NCI-H2081 (cell line): Measurements from ENCODE around the gene ACOX3.

ENCODE experiments used
- DNase-seq, 2 experiments: peaks; one replicate each; lab custom pipeline; 2025; lab: John Stamatoyannopoulos, UW

Gene ACOX3

DNA sequence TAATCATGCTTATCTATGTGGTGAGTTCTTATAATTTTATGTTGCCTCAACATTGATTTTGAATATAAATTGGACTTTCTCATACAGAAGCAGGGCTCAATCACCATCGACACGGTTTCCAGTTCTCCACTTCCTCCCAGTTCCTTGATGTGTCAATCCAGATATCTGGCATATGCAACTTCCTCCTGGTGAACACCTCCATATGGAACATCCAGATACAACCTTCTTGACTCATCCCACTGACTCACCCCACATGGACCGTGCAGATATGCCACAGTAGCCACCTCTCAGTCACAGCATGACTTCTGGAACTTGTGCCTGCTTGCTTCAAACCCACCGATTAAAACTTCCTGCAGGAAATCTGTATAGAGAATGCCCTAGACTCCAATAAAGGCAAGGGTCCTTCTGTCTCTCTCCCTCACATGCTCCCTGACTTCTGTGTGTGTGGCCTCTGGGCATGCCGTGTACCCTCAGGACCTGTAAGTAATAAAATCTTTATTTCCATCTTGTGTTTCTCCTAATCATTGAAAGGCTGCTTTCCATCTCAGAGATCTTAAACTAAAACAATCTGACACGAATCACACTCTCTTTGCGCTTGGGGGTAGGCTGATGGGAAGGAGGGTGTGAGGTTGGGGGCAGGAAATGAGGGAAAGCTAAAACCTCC, 104.0 kb downstream of the ACOX3 start:
- DNase-seq, result no peak

DNA sequence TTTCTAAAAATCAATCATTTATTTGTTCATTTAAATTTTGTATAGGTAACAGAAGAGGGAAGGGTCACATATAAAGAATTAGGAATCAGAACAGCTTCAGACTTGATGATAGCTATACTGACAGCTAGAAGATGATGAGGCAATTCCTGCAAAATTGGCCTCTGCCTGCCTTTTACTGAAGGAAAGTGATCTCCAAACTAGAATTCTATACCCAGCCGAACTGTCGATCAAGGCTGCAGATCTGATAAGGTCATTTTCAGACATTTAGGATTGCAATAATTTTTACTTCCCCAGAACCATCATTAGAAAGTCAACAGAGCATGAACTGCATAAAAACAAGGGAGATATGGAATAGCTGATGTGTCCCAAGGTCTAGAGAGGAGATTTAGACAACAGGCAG, 104.7 kb downstream of the ACOX3 start:
- DNase-seq, result no peak

DNA sequence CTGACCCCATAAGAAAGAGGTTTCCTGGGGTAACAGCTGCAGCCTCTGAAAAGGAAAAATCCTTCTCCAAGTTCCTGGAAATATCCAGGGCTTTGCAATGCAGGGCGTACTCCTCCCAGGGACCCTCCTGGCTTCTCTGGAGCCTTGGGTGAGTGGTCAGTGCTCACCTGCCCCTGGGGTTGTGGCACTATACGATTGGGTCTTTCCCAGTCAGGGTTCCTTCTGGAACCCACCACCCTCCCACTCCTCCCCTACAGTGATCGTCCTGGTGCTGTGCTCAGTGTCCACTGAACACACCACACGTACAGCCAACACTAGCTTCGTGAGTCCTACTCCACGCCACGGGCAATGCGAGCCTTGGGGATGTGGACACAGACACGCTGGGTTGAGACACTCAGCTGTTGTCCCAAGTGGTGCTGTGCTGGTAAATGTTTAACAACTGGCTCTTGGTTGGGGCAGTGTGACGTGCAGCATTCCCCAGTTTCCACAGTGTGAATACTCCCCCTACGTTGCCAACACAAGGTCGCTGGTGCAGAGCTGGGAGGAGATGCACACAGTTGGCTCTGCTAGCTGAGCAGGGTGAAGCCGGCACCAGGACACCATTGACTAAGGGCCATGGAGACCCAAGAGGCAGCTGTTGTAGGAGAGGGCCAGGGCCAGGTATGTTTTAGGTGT, 105.6 kb downstream of the ACOX3 start:
- DNase-seq, result no peak

DNA sequence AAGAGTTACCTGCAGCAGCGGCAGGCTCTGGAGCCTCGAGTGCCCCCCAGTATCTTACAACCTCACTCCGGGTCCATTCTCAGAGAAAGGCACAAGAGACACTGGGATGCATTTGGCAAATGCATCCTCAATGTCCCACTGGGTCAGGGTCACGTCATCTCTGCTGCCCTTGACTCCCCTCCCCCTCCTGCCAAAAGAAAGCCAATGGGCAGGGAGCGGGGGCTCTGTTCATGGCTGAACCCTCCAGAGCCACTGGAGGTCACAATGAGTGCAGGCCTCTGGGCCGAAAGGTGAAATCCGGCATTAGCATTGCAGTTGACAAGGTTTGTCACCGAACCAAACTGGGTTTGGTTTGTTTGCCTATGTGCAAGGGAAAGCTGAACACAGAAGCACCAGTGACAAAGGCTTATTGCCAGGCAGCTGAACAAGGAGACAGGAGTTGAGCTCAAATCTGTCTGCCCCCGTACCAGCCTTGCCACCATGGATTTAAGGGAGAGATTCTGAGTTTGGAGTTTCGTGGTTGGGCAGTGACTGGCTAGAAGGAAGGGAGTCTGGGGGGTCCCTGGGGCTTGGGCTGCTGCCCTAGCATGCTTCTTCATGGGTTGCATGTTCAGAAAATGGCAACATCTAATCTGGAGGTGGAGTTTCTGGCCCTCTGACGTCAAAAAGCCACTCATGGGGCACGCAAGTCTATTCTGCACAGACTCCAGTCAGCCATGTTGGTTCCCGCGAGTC, 106.6 kb downstream of the ACOX3 start:
- DNase-seq, result no peak

DNA sequence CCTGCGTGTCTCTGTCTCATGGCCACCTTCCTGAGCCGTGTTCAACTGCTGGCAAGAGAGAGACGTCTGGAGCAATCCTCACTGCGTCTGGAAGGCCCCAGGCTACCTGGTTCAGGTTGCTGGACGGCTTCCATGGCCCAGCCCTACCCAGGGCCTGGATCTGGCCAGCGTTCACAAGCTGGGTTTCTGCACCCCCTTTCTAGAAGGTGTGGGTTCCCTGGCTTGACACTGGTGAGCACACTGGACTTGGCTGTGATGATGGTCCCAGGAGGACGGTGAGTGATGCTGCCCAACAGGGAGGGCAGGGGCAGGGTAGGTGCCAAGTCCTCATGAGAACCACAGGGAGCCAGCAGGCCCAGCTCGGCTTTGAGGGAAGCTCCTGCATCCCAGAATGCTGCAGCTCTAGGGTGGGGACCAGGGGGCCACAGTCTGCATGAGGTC, 107.6 kb downstream of the ACOX3 start:
- DNase-seq, result no peak

DNA sequence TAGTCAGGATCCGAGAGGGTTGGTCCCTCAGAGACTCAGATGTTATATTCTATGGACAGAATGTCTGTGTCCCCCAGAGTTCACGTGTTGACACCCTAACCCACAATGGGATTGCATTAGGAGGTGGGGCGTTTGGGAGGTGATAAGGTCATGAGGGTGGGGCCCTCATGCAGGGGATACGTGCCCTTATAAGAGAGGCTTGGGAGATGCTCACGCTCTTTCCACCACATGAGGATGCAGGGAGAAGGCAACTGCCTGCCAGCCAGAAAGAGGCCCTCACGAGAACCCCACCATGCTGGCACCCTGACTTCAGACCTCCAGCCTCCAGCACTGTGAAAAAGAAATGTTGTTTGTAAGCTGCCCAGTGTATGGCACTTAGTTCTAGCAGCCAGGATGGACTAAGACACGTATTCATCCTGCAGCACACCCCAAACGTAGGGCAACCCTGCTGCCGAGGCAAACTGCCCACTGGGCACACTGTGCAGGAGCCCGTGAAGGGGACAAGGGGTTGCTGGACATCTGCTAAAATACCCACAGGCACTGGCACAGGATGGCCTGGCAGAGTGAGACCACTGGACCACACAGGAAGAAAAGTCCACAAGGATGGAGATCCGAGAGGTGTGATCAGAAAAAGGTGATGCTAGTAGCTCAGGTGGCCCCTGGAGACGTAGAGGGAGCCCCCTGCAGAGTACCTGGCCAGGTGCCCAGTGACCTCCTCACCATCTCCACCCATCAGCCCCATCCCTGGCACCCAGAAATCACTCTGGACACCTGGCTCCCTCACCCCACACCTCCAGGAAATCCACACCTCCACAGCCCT, 108.3 kb downstream of the ACOX3 start:
- DNase-seq, result no peak

DNA sequence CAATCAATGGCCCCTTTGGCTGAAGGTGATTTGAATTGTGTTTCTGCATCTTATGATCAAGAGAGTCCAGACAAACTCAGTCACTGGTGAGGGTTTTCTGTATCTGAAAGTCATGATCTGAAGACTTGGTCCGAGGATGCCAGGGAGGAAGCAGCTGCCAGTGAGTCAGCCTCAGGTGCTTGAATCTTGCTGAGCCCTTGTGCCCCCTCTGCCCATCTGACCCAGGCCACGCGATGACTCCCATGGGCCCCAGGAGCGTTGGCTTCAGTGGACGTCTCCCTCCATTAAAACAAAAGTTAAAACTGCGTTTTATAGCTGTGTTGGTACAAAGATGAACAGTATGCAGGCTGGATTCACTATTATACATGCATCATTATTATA, 109.0 kb downstream of the ACOX3 start:
- DNase-seq, result no peak

DNA sequence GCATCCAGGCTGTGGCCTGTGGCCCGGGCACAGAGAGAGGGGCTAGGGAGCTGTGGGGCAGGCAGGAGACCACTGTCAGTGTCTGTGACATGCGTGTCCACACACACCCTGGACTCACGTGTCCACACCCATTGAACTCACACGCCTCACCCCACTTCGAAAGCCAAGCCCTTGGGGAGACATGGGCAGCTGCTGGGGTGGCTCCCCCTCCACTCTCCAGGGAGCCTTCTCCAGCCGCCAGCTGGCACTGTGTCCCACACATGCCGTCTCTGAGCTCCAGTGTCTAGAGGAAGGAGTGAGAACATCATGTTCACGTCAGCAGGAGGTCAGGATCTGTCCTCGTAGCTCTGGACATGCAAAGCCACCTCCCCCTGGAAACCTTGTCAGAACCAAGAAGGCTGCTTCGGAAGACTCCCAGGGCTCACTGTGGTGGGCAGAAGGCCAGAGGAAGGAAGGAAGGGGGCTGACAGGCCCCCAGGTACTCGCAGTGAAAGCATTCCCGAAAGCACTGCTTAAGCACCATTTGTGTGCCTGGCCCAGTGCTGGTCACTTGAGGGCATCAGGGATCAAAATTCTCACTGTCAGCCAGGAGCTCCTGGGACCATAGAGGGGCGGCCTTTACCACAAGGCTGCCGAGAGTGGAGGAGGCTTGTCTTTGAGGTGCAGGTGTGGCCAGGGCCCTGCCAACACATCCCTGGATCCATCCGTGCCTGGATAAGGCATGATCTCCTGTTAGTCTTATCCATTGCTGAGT, 109.5 kb downstream of the ACOX3 start:
- DNase-seq, result no peak

DNA sequence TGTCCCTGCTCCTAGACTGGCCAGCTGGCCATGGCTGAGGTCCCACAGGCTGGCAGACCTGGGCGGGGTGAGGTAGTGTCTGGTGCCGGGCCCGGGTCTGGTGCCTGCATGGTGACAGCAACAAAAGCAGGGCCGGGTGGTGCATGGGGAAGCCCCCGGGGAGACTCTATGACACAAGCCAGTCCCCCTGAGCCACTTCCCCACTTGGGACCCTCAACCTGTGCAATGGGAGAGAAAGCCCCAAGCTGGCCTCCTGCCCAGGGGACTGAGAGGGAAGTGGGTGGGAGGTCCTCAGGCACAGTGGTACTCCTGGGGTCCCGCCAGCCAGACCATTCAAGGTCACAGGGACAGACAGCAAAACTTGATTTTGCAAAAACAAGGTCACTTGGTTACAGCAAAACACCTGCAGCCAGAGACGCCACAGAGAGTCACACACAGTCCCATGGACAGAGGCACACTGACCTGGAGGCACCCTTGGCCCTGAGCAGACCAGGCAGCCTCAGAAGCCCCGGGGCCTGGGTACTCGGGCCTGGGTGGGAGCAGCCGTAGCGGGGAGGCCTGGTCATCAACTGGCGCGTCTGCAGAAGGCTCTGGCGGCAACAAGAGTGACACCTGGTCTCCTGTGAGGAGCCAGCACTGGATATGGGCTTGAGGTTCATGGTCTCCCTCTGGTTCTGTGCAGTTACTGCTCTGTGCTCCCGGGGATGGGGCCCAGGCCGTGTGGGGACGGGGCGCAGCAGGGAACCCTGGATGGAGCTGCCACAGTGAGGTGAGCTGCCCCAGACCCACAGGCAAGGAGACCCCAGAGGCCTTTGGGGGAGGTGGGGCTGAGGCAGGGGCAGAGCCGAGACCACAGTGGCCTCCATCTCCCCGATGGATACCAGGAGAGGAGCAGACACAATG, 110.4 kb downstream of the ACOX3 start:
- DNase-seq, result no peak

DNA sequence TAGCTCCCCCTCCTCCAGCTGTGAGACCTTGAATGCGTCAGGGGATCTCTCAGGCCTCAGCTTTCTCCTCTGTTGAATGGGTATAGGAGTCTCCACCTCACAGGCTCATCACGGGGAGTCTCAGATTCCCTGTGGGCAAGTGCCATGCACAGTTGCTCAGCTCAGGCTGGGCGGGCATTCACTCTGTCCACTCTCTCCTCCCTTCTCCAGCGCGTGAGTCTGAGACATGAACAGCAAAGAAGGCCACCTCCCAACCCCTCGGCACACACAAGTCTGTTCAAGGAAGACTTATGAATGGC, 111.0 kb downstream of the ACOX3 start:
- no peak for DNase-seq

DNA sequence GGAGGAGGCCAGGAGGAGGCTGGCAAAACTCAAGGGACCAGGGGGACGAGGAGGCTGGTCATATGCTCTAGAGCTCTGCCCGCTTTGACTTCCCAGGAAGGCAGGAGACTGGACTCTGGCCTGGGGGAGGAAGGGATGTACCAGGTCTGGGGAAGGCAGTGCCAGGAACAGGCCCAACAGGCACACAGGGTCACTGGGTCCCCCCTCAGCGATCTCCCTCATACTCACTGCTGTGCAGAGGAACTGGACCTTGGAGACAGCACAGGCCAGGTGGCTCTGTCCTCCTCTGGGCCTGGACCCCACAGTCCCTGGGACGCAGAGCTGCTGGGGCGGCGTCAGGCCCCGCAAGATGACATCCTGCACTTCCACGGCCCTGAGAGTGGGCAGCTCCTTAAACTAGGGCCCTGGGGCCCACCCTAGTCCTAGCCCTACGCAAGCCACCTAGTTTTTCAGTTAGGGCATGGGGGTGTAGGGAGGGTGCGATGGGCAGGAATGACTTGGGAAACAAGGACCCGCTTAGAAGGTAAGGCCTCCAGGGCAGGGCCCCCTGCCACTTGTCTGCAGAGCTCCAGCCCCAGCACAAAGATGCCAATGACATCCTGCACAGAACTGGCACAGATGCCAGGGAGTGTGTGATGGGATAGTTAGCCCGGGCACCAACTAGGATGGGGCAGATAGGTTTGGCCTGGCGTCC, 111.5 kb downstream of the ACOX3 start:
- DNase-seq, result no peak

DNA sequence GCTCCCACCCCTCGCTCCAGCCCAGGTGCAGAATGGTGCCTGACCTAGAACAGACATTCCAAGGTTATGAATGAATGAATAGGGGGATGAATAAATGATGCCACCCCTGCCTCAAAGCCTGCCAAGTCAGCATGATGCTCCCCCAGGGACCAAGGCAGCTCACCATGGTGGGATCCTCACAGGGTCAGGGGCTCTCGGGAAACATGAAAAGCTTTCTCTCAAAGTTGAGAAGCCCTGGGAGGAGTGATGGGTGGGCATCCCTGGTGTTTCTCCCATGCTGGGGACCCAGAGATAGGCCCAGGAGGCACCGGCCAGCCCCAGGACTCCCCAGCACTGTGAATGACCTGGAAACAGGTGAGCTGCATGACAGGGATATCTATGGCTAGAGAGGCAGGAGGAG, 112.1 kb downstream of the ACOX3 start:
- no peak for DNase-seq

DNA sequence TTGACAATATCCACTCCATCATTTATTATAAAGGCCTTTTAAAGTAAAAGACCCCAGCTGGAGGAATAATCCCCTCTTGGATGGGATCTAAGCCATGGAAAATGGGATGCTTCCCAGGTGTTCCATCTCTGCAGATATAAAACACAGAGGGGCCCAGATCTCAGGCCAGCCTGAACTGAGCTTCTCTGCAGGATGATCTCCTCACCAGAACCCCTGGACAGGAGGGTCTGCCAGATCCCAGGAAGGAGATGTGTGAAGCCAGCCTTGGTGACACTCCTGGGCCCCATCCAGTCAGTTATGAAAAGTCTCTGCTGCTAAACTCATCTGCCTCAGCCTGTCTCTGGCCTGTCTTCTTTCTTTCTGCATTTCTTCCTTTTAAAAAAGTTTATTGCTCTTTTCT, 114.3 kb downstream of the ACOX3 start:
- no peak for DNase-seq

DNA sequence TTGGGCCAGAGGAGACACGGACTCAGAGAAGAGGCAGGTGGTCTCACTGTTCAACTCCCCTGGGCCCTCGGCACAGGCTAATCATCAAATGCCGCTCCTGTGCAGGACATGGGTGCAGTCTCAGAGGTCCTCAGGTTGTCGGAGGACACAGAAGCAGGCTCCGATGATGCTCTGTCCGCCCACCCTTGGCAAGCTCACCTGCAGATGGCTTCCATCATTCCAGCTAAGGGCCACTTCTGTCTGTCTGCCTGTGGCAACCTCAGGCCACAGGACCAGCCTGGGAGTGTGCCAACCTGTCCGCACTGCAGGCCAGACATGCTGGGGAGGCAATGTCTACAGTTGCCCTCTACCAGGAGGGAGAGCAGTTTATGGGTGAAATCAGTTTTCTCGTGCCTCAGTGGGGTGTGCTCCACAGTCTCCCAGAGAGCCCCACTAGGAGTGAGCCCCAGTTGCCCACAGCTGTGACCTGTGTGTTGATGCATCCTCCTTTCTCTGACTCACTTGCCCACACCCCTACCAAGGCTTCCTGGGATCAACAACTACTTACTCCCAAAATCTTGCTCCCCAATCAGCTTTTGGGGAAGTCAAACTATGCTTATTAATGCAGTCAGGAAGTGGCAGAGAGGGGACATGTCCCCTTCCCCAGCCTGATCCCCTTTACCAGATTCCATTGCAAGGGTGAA, 115.1 kb downstream of the ACOX3 start:
- no peak for DNase-seq

DNA sequence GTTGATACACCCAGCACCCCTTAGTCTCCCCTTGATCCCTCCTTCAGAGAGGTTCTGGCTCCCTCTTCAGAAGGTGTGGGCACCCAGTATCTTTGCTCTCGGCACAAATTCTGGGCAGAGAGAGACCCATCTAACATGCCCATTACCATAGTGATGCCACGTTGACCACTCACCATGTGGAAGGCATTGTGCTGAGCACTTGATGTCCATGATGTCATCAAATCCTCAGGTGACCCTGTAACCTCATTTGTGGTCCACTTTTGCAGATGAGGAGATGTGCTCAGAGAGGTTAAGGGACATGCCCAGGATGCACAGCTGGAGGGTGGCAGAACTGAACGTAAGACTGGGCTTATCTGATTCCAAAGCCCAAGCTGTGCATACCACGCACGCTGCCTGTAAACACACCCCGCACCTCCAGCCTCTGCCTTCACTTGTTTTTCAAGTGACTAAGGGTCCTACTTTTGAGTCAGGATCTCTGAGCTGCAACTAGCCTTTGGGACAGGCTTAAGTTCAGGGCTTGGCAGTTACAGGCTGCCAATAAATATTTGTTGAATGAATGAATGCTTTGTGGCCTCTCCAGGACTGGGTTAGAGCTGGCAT, 115.8 kb downstream of the ACOX3 start:
- DNase-seq, result no peak

DNA sequence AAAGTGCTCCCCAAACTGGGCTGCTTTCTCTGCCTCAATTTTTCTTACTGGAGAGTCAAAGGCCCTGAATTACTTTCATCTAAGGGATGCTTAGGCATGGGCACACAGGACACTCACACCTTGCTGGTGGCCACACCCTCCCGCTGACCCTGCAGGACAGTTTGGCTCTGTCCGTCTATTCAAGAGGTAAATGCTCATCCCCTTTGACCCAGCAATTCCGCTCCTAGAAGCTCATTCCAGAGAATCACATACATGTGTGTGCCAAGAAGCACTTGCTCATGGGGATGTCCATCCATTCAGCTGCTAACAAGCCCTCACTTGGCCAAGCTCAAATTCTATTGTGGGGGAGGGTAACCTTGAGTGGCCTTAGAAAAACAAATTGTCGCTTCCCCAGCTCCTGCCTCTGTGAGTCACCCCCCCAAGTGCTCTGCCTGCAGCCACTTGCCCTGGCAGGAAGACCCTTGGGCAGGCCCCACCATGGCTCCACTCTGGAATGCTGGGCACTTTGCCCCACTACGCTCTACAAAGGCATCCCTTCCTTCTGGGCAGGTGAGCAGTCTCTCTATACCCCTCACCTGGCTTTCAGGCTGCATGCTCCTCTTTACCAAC, 116.5 kb downstream of the ACOX3 start:
- DNase-seq, result no peak

DNA sequence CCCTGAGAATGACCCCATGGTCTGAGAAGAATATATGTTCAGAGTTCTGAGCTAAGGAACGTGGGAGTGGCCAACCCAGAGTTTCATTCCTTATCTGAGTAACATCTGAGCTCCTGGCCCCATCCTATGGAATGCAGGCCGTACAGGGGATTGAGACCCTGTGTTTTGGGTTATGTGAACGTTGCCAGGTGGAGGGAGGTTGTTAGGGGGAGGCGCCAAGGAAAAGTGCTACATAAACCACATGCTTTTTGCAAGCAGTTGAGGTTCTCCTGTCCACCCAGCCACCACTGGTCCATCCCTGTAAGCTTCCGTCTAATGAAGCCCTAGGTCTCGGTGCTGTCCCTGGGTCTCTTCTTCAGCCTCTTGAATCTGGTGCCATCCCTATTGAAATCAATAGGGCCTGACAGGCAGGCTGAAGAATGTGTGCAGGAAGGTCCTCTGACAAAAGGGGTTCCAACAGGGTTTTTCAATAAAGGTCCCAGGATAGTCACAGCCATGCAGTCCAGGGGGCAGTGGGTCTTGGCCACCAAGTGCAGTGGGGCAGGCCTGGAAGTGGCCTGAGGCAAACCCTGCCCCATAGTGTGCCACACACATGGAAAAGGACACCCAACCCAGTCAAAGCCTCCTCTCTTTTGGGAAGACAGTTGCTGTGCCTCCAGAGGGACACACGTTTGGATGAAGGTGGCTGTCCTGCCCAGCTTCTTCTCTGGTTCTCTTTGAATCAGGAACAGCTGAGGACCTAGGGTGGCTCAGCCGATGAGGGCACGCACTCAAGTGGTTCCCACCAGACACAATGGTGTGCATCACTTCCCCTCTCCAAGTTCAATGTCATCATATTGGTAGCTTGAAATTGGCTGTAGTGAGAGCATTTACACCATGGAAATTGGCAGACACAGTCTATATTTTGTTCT, 117.5 kb downstream of the ACOX3 start:
- no peak for DNase-seq

DNA sequence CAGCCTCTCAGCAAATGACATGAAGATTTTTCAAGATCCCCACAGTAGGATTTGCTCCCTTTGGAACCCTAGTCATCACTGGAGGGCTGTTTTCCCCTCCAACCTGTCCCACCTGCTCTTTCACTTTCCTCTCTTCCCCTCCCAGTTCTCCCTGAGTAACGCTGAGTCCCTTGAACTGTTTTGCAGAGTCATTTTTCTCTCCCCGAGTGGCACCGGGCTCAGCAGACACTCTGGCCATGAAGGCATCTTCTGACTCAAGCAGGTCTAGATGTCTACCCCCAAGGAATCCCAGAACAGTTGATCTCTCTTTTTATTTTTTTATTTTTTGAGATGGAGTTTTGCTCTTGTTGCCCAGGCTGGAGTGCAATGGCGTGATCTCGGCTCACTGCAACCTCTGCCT, 118.8 kb downstream of the ACOX3 start:
- DNase-seq, result no peak
